BJ (cell line): Measurements from ENCODE around the gene PCIF1. TPM values are rescaled to one million over a fixed set of nuclear protein-coding genes. Genes with fewer than 3 reads are reported as not detected.
"Not testable (repeated sequence)": the region's sequence is repeated elsewhere in the genome, so short reads cannot be mapped to it uniquely, and the experiment has no call there.

ENCODE experiments used
- CTCF ChIA-PET: fragments of 350-600 bp; formaldehyde crosslinking; extraction: SDS; loops from one replicate; lab custom pipeline; 2021; ENCODE audit warnings: antibody characterized with exemption, inconsistent platforms; lab: Yijun Ruan, JAX
- POLR2A ChIA-PET: fragments of 300-600 bp; sonication (Branson Sonifier 250); formaldehyde crosslinking; extraction: SDS; loops from one replicate; lab custom pipeline; 2021; ENCODE audit warnings: antibody characterized with exemption; lab: Charles Lee
- DNase-seq: peaks from one replicate; pipeline ENCODE4 v3.0.0-alpha.2; 2011; ENCODE audit warnings: low read depth
- H3K27me3 ChIP-seq: 2 replicates; pipeline ENCODE4 v1.6.0; 2011; ENCODE audit warnings: low read length; ENCODE audit not compliant: control insufficient read depth, insufficient read depth
- H3K36me3 ChIP-seq: 2 replicates; pipeline ENCODE4 v1.5.1; 2011; ENCODE audit warnings: low read length; ENCODE audit not compliant: control insufficient read depth, insufficient read depth
- H3K4me3 ChIP-seq: 2 replicates; pipeline ENCODE4 v1.5.1; 2011; ENCODE audit warnings: low read depth, mild to moderate bottlenecking, control low read depth, low read length
- polyA plus RNA-seq: library from polyadenylated mRNA; depleted of rRNA; stranded (reverse); fragments of >200 nt; gene quantifications from 2 replicates; pipeline ENCODE4 v1.2.3, GENCODE V29; 2011
- TF ChIP-seq, protein P1 (sequence below): IDR thresholded peaks from 2 replicates; pipeline ENCODE4 v1.5.1; 2011; ENCODE audit warnings: low read depth, mild to moderate bottlenecking, control low read depth, inconsistent platforms, low read length, moderate library complexity; ENCODE audit not compliant: insufficient read depth

The PCIF1 gene
- polyA plus RNA-seq, 1 experiment: 20.9 TPM

DNA sequence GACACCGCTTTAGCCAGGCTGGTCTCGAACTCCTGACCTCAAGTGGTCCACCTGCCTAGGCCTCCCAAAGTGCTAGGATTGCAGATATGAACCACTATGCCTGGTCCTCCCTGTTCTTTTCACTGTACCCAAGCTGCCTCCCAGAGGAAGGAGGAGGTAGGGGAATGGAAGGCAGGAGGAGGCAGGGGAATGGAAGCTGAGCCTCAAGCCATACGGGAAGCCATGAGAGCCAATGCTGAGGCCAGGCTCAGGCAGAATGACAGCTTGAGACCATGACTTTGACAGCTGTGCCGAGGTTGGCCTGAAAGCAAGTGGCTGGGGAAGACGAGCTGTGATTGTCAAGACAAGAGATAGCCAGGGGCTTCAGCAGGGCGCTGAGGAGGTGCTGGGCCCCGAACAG lies 51.1 kb downstream of the PCIF1 start:
- no peak for DNase-seq
- TF ChIP-seq, protein P1, sequence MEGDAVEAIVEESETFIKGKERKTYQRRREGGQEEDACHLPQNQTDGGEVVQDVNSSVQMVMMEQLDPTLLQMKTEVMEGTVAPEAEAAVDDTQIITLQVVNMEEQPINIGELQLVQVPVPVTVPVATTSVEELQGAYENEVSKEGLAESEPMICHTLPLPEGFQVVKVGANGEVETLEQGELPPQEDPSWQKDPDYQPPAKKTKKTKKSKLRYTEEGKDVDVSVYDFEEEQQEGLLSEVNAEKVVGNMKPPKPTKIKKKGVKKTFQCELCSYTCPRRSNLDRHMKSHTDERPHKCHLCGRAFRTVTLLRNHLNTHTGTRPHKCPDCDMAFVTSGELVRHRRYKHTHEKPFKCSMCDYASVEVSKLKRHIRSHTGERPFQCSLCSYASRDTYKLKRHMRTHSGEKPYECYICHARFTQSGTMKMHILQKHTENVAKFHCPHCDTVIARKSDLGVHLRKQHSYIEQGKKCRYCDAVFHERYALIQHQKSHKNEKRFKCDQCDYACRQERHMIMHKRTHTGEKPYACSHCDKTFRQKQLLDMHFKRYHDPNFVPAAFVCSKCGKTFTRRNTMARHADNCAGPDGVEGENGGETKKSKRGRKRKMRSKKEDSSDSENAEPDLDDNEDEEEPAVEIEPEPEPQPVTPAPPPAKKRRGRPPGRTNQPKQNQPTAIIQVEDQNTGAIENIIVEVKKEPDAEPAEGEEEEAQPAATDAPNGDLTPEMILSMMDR: no peak
- peaks cover 2% of the 10 kb centered on the region for H3K27me3 ChIP-seq
- ChIA-PET CTCF (interaction anchor here (1.1 to 3.4 kb wide), 4 partner anchors 14 to 363 kb away, joined by 3 to 64 read pairs (median 6); partner anchors contain the start of gene ZNF335), POLR2A (no interaction called here)
- no peak overlapping the region for H3K4me3 ChIP-seq
- H3K36me3 ChIP-seq: no peaks in the 10 kb centered on the region

DNA sequence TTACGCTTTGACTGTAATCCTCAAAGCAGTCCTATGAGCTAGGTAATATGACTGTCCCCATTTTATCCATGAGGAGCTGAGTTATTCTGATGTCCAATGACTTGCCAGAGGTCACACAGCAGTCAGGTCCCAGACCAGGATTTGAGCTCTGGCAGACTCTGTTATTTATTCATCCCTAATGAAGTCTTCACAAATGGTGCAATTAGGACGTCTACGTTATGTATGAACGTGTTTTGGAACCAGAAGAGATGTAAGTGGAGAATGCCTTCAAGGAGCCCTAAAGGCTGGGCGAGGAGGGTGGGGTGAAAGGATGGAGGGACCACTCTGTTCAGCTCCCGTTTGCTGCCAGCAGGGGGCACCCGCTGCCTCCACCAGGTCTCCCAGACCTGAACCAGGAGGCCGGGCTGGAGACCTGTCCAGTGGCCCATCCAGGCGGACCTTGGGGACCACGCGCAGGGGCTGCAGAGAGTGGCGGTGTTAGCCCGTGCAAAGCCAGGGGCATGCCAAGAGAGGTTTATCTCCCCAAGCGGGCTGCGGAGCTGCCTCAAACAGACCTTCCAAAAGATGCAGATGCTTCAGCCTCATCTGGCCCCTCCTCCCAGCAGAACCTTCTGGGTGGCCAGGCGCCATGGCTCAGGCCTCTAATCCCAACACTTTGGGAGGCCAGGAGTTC lies 52.8 kb downstream of the PCIF1 start:
- no peaks in the 10 kb centered on the region for H3K36me3 ChIP-seq
- TF ChIP-seq, protein P1: peak; percentile 89
- POLR2A ChIA-PET: no interaction called here
- H3K4me3 ChIP-seq: no peak overlapping the region
- DNase-seq: no peak
- H3K27me3 ChIP-seq: peaks cover 2% of the 10 kb centered on the region
- CTCF ChIA-PET: interaction anchor here (0.7 to 3.4 kb wide), 22 partner anchors 8 to 386 kb away, joined by 3 to 64 read pairs (median 5); partner anchors contain the start of genes MMP9, UBE2C and ZNF335

DNA sequence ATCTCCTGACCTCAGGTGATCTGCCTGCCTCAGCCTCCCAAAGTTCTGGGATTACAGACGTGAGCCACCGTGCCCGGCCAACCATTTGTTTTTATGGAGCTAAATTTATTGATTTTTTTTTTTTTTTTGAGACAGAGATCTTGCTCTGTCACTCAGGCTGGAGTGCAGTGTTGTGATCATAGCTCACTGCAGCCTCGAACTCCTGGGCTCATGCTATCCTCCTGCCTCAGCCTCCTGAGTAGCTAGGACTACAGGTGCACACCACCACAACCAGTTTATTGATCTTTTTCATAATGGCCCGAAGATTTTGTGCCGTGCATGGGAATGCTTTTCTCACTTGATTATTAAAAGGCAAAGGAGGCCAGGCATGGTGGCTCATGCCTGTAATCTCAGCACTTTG lies 54.3 kb downstream of the PCIF1 start:
- DNase-seq, H3K4me3 ChIP-seq, POLR2A ChIA-PET, H3K27me3 ChIP-seq, H3K36me3 ChIP-seq: not testable (repeated sequence)
- CTCF ChIA-PET: interaction anchor here (1.2 to 2.3 kb wide), 4 partner anchors 8 to 24 kb away, joined by 4 to 18 read pairs (median 4); no protein-coding TSS in a partner anchor

DNA sequence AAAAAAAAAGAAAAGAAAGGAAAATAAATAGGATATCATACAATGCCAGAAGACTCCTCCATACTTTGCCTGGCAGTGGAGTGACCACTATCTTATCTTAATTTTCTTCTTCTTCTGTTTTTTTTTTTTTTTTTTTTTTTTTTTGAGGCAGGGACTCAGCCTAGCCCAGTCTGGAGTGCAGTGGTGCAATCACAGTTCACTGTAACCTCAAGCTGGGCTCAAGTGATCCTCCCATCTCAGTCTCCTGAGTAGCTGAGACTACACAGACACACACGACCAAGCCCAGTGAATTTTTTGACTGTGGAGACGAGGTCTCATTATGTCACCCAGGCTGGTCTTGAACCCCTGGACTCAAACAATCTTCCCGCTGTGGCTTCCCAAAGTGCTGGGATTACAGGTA lies 57.1 kb downstream of the PCIF1 start:
- ChIA-PET CTCF (no interaction called here), POLR2A (no interaction called here)
- DNase-seq: no peak

DNA sequence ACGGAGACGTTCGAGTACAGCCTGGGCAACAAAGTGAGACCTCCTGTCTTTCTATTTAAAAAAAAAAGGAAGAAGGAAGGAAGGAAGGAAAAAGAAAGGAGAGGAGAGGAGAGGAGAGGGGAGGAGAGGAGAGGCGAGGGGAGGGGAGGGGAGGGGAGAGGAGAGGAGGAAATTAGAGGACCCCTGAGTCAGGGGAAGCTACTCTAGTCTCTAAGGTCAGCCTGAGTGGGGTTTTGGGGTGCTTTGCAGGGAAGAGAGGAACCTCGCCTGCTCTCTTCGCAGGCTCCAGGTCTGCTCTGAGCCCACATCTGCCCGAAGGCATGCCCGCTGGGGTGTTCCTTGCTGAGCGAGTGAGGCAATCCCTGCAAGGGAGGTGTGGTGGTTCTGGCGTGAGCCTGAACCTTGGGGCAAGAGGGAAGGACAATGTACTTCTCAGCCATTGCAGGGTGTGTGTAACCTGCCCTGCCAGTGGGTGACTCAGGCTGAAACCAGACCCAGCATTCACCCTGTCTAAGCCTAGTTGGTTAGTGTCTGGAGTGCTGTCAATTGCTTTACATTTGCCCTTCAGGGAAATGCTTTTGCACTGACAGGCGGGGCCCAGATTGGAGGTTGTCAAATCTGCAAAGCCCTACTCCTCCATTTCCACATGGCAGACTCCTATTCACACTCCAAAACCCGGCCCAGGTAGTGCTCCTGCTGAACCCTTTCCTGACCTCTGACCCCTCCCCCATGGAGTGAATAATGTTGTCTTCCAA lies 58.9 kb downstream of the PCIF1 start:
- no peak for DNase-seq
- Histone ChIP-seq H3K36me3 (no peaks in the 10 kb centered on the region), H3K27me3 (peaks cover 2% of the 10 kb centered on the region), H3K4me3 (no peak overlapping the region)
- TF ChIP-seq, protein P1: no peak
- ChIA-PET CTCF (interaction anchor here (1.0 to 1.3 kb wide), 2 partner anchors 21 to 24 kb away, joined by 3 read pairs; no protein-coding TSS in a partner anchor), POLR2A (no interaction called here)

More for the DNA sequence above, 57.1 kb downstream of the PCIF1 start:
- TF ChIP-seq, protein P1: no peak
- Histone ChIP-seq H3K4me3 (no peak overlapping the region), H3K27me3 (no peaks in the 10 kb centered on the region), H3K36me3 (no peaks in the 10 kb centered on the region)
